IMR-90 (cell line): ENCODE measurements around the gene DEFB115. TPM values are rescaled to one million over a fixed set of nuclear protein-coding genes. Genes with fewer than 3 reads are reported as not detected.

Source experiments
- ATAC-seq: fragments of 200-7000 bp; cut with Tn5 transposase; 2 replicates; pipeline ENCODE4 v1.9.1; 2020; ENCODE audit warnings: low read depth, mild to moderate bottlenecking, moderate library complexity
- BruUV-seq: library from RNA; stranded (reverse); fragments of 400-500 nt; replicated peaks from 2 replicates; lab custom pipeline; 2021; lab: Mats Ljungman, UMichigan
- CTCF ChIA-PET: fragments of 300-600 bp; formaldehyde crosslinking; extraction: SDS; loops from one replicate; lab custom pipeline; 2021; ENCODE audit warnings: antibody characterized with exemption; lab: Yijun Ruan, JAX
- POLR2A ChIA-PET: fragments of 300-600 bp; sonication (Branson Sonifier 250); formaldehyde crosslinking; loops from one replicate; lab custom pipeline; 2022; ENCODE audit warnings: antibody characterized with exemption; ENCODE audit not compliant: unreplicated experiment; lab: Charles Lee
- DNase-seq: peaks from one replicate; pipeline ENCODE4 v3.0.0; 2013
- H2AFZ ChIP-seq: replicated peaks from 2 replicates; pipeline ENCODE3; 2013; ENCODE audit warnings: low read length, mild to moderate bottlenecking; ENCODE audit not compliant: poor library complexity
- H2AK5ac ChIP-seq: 2 replicates; pipeline ENCODE4 v1.6.1; 2013; ENCODE audit warnings: low read depth, low read length, inconsistent platforms
- H2AK9ac ChIP-seq: replicated peaks from 2 replicates; pipeline ENCODE3; 2013; ENCODE audit warnings: mild to moderate bottlenecking, low read depth, low read length, moderate library complexity; ENCODE audit not compliant: poor library complexity
- H2BK120ac ChIP-seq: 2 replicates; pipeline ENCODE4 v1.6.1; 2013; ENCODE audit warnings: low read depth, low read length, inconsistent platforms
- H2BK15ac ChIP-seq: 3 replicates; pipeline ENCODE4 v1.6.1; 2013; ENCODE audit warnings: low read depth, low read length, inconsistent platforms
- H2BK20ac ChIP-seq: 2 replicates; pipeline ENCODE4 v1.6.1; 2013; ENCODE audit warnings: low read depth, mild to moderate bottlenecking, inconsistent platforms, low read length, moderate library complexity
- H2BK5ac ChIP-seq: 2 replicates; pipeline ENCODE4 v1.6.1; 2013; ENCODE audit warnings: mild to moderate bottlenecking, low read depth, low read length, inconsistent platforms; ENCODE audit not compliant: poor library complexity, severe bottlenecking
- H3K14ac ChIP-seq: replicated peaks from 2 replicates; pipeline ENCODE4 v1.6.1; 2013; ENCODE audit warnings: low read depth, low read length, inconsistent platforms
- H3K18ac ChIP-seq: 2 replicates; pipeline ENCODE4 v1.6.1; 2013; ENCODE audit warnings: low read depth, low read length, control low read depth
- H3K23ac ChIP-seq: 2 replicates; pipeline ENCODE4 v1.6.1; 2013; ENCODE audit warnings: low read depth, low read length, inconsistent platforms
- H3K27ac ChIP-seq: 2 replicates; pipeline ENCODE4 v1.5.1; 2013; ENCODE audit warnings: mild to moderate bottlenecking, control low read depth, low read length; ENCODE audit not compliant: insufficient read depth
- H3K27me3 ChIP-seq: 2 replicates; pipeline ENCODE4 v1.6.1; 2013; ENCODE audit warnings: low read length; ENCODE audit not compliant: control insufficient read depth, insufficient read depth
- H3K36me3 ChIP-seq: 2 replicates; pipeline ENCODE4 v1.6.1; 2013; ENCODE audit warnings: low read length, mixed read lengths; ENCODE audit not compliant: control insufficient read depth, insufficient read depth
- H3K4ac ChIP-seq: 2 replicates; pipeline ENCODE4 v1.6.1; 2013; ENCODE audit warnings: low read depth, low read length, inconsistent platforms
- H3K4me1 ChIP-seq: 2 replicates; pipeline ENCODE4 v1.6.1; 2013; ENCODE audit warnings: low read length, mixed read lengths; ENCODE audit not compliant: control insufficient read depth, insufficient read depth
- H3K4me2 ChIP-seq: 2 replicates; pipeline ENCODE4 v1.6.1; 2013; ENCODE audit warnings: low read depth, mild to moderate bottlenecking, control low read depth, low read length, moderate library complexity
- H3K4me3 ChIP-seq: 2 replicates; pipeline ENCODE4 v1.5.1; 2013; ENCODE audit warnings: low read depth, mild to moderate bottlenecking, control low read depth, low read length, moderate library complexity; ENCODE audit not compliant: insufficient read depth
- H3K56ac ChIP-seq: 2 replicates; pipeline ENCODE4 v1.6.1; 2013; ENCODE audit warnings: low read length, inconsistent platforms; ENCODE audit not compliant: insufficient read depth; ENCODE audit errors: extremely low read depth
- H3K79me1 ChIP-seq, 2 experiments: 2 replicates each; pipeline ENCODE4 v1.6.1; 2013; ENCODE audit warnings: low read length in 2 of 2, inconsistent platforms in 1 of 2, low read depth in 1 of 2
- H3K9ac ChIP-seq: 2 replicates; pipeline ENCODE4 v1.6.1; 2013; ENCODE audit warnings: low read depth, low read length, control low read depth
- H3K9me1 ChIP-seq: 2 replicates; pipeline ENCODE4 v1.6.1; 2013; ENCODE audit warnings: low read length, inconsistent platforms; ENCODE audit not compliant: insufficient read depth
- H3K9me3 ChIP-seq: 2 replicates; pipeline ENCODE4 v1.6.1; 2013; ENCODE audit warnings: low read length; ENCODE audit not compliant: control insufficient read depth, insufficient read depth
- H4K20me1 ChIP-seq: 2 replicates; pipeline ENCODE4 v1.6.1; 2013; ENCODE audit warnings: low read length, inconsistent platforms; ENCODE audit not compliant: insufficient read depth
- H4K5ac ChIP-seq: 2 replicates; pipeline ENCODE4 v1.6.1; 2013; ENCODE audit warnings: mild to moderate bottlenecking, low read depth, low read length, control low read depth
- H4K8ac ChIP-seq, 2 experiments: 2 replicates each; pipeline ENCODE4 v1.6.1; 2013; ENCODE audit warnings: low read depth in 2 of 2, low read length in 2 of 2, control low read depth in 1 of 2, inconsistent platforms in 1 of 2
- H4K91ac ChIP-seq: 2 replicates; pipeline ENCODE4 v1.6.1; 2013; ENCODE audit warnings: low read depth, low read length, inconsistent platforms; ENCODE audit not compliant: insufficient read depth
- NFE2L2 ChIP-seq: fragments of 150-350 bp; IDR thresholded peaks from 2 replicates; pipeline ENCODE4 v1.6.1; 2016; ENCODE audit warnings: low read depth, mild to moderate bottlenecking, low read length
- WGBS, 2 experiments: methylation state at CpG; one replicate each; pipeline versions ENCODE4 v1.1.5 to v1.1.7; 2013; ENCODE audit warnings: missing lambda C conversion rate in 2 of 2; ENCODE audit not compliant: insufficient read length in 1 of 2; ENCODE audit errors: extremely low coverage in 2 of 2; 5-methylcytosine and 5-hydroxymethylcytosine counted together
- dilution Hi-C: fragments of 300-500 bp; cut with HindIII; formaldehyde crosslinking; loops from one replicate; pipeline ENCODE4 v1.14.3; 2018; ENCODE audit warnings: low sequenced_read_pairs; ENCODE audit not compliant: unreplicated experiment
- in situ Hi-C: fragments of 300-500 bp; cut with MboI; formaldehyde crosslinking; loops from 3 replicates; pipeline ENCODE4 v1.14.3; 2019; ENCODE audit warnings: low sequenced_read_pairs, inconsistent platforms, mixed read lengths
- intact Hi-C: fragments of 100-400 bp; cut with micrococcal nuclease; formaldehyde crosslinking; loops from 2 replicates; pipeline ENCODE4 v1.10.0; 2022
- polyA plus RNA-seq, 3 experiments: library from polyadenylated mRNA; depleted of rRNA; stranded (reverse); fragments of >200 nt; gene quantifications; 2 replicates each; pipeline ENCODE4 v1.2.3, GENCODE V29; 2012; ENCODE audit warnings: low replicate concordance in 1 of 3
- total RNA-seq: library from RNA; depleted of rRNA; stranded (reverse); fragments of >200 nt; gene quantifications from 2 replicates; pipeline ENCODE4 v1.2.3, GENCODE V29; 2012
- TF ChIP-seq, protein P1 (sequence below): fragments of 150-350 bp; IDR thresholded peaks from 2 replicates; pipeline ENCODE4 v1.6.1; 2017; ENCODE audit warnings: mild to moderate bottlenecking, antibody characterized with exemption, low read length, low read depth

The DEFB115 gene
- total and polyA plus RNA-seq, 2 of the 4 experiments (the other 2 are of a cell fraction), result not detected

DNA sequence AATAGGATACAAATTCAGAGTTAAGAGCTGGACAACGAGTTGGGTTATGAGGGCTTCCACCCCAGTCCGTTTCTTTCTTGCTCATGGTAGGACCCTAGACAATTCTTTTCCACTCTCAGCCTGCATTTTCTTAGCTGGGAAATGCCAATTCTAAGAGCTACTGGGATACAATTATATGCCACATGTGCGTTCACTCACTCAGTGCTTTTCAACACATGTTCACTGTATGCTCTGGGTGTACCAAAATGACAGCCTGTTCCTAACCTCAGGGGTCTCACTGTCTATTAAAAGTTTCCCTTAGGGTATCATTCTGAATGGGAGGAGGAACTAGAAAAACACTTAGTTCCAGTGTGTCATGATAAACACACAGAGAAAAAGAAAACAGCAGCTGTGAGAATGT, 505 bp upstream of the DEFB115 start:
- no peak overlapping the region for H2BK15ac ChIP-seq
- no TSS peak for BruUV-seq
- H3K4ac ChIP-seq, result no peak overlapping the region
- WGBS, 2 experiments, result no CpG with 5 or more reads among the region's 3 CpGs
- no peak overlapping the region for H2BK5ac ChIP-seq
- TF ChIP-seq, protein P1, sequence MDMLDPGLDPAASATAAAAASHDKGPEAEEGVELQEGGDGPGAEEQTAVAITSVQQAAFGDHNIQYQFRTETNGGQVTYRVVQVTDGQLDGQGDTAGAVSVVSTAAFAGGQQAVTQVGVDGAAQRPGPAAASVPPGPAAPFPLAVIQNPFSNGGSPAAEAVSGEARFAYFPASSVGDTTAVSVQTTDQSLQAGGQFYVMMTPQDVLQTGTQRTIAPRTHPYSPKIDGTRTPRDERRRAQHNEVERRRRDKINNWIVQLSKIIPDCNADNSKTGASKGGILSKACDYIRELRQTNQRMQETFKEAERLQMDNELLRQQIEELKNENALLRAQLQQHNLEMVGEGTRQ, result no peak
- TF ChIP-seq NFE2L2, result no peak
- H3K79me1 ChIP-seq, result no peaks in the 10 kb centered on the region
- no peak overlapping the region for H3K18ac ChIP-seq
- POLR2A ChIA-PET, result no interaction called here
- H4K8ac ChIP-seq, result no peak overlapping the region
- dilution Hi-C loops, result no loop called here
- H3K27me3 ChIP-seq, result no peaks in the 10 kb centered on the region
- H4K5ac ChIP-seq, result no peak overlapping the region
- no peak overlapping the region for H3K27ac ChIP-seq
- H4K20me1 ChIP-seq, result no peaks in the 10 kb centered on the region
- no peak overlapping the region for H2AK5ac ChIP-seq
- H3K4me2 ChIP-seq, result no peak overlapping the region
- H3K9ac ChIP-seq, result no peak overlapping the region
- no peak overlapping the region for H2BK20ac ChIP-seq
- H3K56ac ChIP-seq, result no peak overlapping the region
- no peak overlapping the region for H3K14ac ChIP-seq
- no peaks in the 10 kb centered on the region for H3K4me1 ChIP-seq
- H3K4me3 ChIP-seq, result no peak overlapping the region
- DNase-seq, result no peak
- H4K91ac ChIP-seq, result no peak overlapping the region
- H3K36me3 ChIP-seq, result no peaks in the 10 kb centered on the region
- CTCF ChIA-PET, result no interaction called here
- H2BK120ac ChIP-seq, result no peak overlapping the region
- H2AFZ ChIP-seq, result no peak overlapping the region
- H3K23ac ChIP-seq, result no peak overlapping the region
- in situ Hi-C loops, result no loop called here
- H3K9me1 ChIP-seq, result no peaks in the 10 kb centered on the region
- no peak for ATAC-seq
- intact Hi-C loops, result no loop called here
- peaks cover 10% of the 10 kb centered on the region for H3K9me3 ChIP-seq
- no peak overlapping the region for H2AK9ac ChIP-seq
